UCSD-AML1 (cell line): ENCODE data around the gene MFAP2.
A peak's percentile ranks its signal among the peaks of the same experiment; 100 is the strongest.

Experiments used
- DNase-seq: peaks from one replicate; lab custom pipeline; 2025; ENCODE audit not compliant: unreplicated experiment; lab: John Stamatoyannopoulos, UW

The MFAP2 gene

DNA sequence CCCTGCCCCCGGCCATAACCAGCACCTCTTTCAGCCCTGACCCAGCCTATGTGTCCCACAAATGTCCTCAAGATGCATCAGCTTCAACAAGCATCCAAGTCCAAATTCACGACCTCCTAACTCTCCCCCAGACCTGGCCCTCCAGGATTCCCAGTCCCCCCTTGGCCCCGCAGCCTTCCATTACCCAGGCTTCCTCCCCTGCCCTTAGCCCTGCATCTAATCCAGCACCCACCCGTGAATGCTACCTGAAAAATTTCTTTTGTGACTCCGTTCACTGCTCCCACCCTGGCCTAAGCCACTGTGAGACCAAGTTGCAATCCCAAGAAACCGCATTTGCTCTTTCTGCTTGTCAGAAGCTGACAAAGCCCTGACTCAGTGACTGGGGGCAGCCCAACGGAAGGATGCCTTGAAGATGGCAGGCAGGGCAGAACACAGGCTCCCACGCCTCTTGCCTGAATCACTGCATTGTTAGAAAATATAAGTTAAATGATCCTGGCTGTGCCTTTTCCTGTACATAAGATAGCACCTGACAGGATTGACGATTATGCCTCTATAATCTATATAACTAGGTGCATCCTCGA, 939 bp upstream of the MFAP2 start:
- DNase-seq = no peak

- no peak for DNase-seq
Measured at GRCh38 chr1:16979475-16980327, 719 bp downstream of the MFAP2 start.

- peak; percentile 69 for DNase-seq
Measured at GRCh38 chr1:16978567-16979474, 1.6 kb downstream of the MFAP2 start.

GRCh38 chr1:16978139-16978538, 2.3 kb downstream of the MFAP2 start:
- DNase-seq = no peak

- no peak for DNase-seq
Measured at GRCh38 chr1:16977377-16977776, 3.0 kb downstream of the MFAP2 start.

GRCh38 chr1:16976966-16977365, 3.5 kb downstream of the MFAP2 start:
- DNase-seq = no peak

DNA sequence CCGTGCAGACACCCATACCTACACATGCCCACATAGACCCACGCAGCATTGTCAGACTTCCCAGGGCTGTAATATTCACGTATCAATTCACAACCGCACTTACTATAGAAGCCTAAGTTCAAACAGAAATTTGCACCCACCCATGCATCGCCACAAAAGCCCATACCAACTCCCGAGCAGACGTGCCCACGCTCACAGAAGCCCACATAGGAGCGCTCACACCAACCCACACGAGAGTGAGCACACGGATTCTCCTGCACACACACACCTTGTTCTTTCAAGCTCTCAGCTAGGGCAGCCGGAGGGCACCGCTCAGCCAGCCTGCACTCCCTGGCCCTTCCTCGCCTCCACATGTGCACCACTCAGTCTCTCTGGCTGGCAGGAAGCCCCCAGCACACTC, 4.6 kb downstream of the MFAP2 start:
- no peak for DNase-seq

GRCh38 chr1:16975211-16975610, 5.2 kb downstream of the MFAP2 start:
- DNase-seq = no peak

DNA sequence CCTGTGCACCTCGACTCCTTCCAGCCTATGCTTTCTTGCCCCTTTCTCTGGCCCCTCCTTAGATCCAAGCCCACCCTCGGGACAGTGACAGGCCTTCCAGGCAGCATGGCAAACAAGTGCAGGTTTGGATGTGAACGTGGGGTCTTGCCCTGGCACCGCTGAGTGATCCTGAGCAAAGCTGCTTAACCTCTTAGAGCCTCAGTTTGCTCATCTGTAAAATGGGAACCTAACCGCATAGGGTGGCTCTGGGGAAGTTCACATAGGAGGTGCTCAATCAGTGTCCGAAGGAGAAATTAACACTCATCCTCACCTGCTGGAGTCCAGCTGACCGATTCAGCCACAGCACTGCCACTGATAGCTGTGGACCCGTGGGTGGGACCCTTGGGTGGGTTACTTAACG, 7.2 kb downstream of the MFAP2 start:
- no peak for DNase-seq

- DNase-seq = no peak
Measured at GRCh38 chr1:16972189-16972895, 8.1 kb downstream of the MFAP2 start.

GRCh38 chr1:16971341-16972188, 8.9 kb downstream of the MFAP2 start:
- DNase-seq = no peak

DNA sequence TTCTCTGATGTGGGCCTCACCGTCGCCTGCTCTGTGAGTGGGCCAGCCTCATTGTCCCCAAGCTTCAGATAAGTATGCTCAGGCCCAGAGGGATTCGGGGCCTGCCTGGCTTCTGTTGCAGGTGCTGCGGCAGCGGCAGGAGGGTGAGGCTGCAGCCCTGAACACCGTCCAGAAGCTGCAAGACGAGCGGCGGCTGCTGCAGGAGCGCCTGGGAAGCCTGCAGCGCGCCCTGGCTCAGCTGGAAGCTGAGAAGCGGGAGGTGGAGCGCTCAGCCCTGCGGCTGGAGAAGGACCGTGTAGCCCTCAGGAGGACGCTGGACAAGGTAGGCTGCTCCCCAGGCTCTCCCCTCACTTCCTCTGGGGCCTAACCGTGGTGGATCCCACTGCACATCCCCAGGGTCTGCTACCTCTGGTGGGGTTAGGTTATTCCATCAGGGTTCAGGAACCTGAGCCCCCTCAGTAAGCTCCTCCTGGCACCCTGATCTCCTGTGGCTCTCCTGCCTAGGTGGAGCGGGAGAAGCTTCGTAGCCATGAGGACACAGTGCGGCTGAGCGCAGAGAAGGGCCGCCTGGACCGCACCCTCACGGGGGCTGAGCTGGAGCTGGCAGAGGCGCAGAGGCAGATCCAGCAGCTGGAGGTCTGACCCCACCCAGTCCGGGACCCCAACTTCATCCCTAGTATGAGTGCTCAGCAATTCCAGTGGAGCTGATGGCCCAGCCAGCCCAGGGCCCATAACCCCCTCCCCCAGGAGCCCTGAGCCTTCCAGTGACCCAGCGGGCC, 10.1 kb downstream of the MFAP2 start:
- DNase-seq = no peak

GRCh38 chr1:16969651-16970050, 10.8 kb downstream of the MFAP2 start:
- DNase-seq = no peak

DNA sequence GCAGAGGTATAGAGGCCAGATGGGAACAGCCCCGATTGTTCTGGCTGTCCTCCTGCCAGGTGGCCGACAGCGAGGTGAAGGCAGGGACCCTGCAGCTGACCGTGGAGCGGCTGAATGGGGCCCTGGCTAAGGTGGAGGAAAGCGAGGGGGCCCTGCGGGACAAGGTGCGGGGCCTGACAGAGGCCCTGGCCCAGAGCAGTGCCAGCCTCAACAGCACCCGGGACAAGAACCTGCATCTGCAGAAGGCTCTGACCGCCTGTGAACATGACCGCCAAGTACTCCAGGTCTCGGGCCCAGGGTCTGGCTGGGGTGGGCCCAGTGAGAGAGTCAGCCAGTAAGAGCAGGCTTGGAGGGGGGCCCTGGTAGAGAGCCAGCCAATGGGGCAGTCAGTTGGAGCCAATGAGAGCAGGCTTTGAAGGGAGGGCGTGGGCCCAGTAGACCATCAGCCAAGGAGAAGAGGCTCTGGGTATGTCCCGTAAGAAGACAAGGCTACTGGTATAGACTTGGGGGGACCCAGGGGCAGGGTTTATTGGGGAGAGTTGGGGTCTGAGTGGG, 11.3 kb downstream of the MFAP2 start:
- no peak for DNase-seq

DNA sequence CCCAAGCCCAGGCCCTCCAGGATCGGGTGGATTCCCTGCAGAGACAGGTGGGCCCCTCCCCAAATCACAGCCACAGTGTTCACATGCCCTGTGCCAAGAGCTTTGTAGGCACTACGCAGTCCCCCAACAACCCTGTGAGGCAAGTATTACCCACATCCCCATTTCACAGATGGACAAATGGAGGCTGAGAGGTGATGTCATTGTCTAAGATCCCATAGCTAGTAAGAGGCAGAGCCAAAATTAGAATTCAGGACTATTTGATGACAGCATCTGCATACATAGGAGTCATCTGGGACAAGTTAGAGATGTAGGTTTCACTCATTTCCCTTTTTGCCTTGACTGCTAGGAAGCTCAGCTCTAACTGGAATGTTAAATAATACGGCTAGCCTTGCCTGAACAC, 12.0 kb downstream of the MFAP2 start:
- no peak for DNase-seq

- no peak for DNase-seq
Measured at GRCh38 chr1:16967962-16968361, 12.5 kb downstream of the MFAP2 start.

GRCh38 chr1:16967095-16967575, 13.3 kb downstream of the MFAP2 start:
- DNase-seq = no peak

DNA sequence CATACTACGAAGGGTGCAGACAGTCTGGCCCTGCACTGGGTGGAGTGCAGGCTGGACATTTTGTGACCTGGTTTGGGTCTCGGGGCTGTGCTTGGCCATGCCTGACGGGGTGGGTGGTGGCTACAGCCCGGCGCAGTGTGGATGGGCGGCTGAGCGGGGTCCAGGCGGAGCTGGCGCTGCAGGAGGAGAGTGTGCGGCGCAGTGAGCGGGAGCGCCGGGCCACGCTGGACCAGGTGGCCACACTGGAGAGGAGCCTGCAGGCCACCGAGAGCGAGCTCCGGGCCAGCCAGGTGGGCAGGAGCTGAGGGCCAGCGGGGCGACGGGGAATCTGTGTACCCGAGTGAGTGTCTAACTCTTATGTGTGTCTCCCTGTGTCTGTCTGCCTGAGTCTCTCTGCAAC, 14.1 kb downstream of the MFAP2 start:
- DNase-seq = no peak

DNA sequence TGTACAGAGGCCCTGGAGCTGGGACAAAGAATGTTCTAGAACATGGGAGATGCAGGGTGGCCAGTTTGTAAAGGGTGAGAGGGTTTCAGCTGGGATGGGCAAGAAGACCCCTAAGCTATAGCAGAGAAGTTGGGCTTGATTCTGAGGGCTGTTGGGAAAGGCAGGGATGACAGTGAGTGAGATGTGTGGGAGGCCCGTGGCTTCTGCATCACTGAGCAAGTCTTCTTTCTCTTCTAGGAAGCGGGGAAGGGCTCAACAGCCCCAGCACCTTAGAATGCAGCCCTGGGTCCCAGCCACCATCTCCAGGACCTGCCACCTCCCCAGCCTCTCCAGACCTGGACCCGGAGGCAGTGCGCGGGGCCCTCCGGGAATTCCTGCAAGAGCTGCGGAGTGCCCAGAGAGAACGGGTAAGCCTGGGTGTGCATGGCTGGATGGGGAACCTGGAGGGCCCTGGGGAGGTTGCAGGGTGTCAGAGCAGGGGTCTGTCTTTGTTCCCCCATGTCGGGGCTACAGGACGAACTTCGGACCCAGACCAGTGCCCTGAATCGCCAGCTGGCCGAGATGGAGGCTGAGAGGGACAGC, 14.8 kb downstream of the MFAP2 start:
- DNase-seq = no peak
